ENCODE measurements around the gene LONP2.

- no peak for TF ChIP-seq EZH2phosphoT487 (IDR thresholded peaks at IDR 0.05; ENCODE audit: low read depth)
- no peak for TF ChIP-seq CTCF (IDR thresholded peaks at IDR 0.05; ENCODE audit: low read depth, low read length)
Measured at GRCh38 chr16:48372744-48373143, 128.6 kb downstream of the LONP2 start.

Data from OCI-LY3 (cell line).